ENCODE measurements around the gene TXNL1. TPM values are rescaled to one million over a fixed set of nuclear protein-coding genes. Genes with fewer than 3 reads are reported as not detected.

The TXNL1 gene
- total RNA-seq, 2 experiments from 2014 or later: 72.8 to 74.5 TPM

DNA sequence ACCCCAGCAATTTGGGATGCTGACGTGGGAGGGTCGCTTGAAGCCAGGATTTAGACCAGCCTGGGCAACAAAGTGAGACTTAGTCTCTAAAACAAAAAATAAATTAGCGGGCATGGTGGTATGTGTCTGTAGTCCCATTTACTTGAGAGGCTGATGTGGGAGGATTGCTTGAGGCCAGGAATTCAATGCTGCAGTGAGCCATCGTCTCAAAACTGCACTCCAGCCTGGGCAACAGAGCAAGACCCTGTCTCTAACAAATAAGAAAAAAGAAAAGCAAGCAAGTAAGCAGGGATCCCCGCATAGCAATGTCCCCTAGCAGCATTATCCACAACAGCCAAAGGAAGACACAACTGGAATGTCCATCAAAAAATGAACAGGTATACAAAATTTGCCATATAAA is 3.4 kb downstream of the TXNL1 start:
- ATAC-seq: no peak
- TF ChIP-seq, protein P1, sequence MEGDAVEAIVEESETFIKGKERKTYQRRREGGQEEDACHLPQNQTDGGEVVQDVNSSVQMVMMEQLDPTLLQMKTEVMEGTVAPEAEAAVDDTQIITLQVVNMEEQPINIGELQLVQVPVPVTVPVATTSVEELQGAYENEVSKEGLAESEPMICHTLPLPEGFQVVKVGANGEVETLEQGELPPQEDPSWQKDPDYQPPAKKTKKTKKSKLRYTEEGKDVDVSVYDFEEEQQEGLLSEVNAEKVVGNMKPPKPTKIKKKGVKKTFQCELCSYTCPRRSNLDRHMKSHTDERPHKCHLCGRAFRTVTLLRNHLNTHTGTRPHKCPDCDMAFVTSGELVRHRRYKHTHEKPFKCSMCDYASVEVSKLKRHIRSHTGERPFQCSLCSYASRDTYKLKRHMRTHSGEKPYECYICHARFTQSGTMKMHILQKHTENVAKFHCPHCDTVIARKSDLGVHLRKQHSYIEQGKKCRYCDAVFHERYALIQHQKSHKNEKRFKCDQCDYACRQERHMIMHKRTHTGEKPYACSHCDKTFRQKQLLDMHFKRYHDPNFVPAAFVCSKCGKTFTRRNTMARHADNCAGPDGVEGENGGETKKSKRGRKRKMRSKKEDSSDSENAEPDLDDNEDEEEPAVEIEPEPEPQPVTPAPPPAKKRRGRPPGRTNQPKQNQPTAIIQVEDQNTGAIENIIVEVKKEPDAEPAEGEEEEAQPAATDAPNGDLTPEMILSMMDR (IDR thresholded peaks at IDR 0.05): no peak
- Mint-ChIP-seq H3K4me1 (ENCODE audit: low read depth) (peaks cover 53% of the 10 kb centered on the region), H3K4me3 (no peak overlapping the region), H3K27me3 (no peaks in the 10 kb centered on the region), H3K36me3 (ENCODE audit: low read depth) (peaks cover 49% of the 10 kb centered on the region), H3K27ac (peak overlapping the region; percentile 2), H3K9me3 (no peaks in the 10 kb centered on the region)
- POLR2A ChIA-PET: no interaction called here
- CTCF ChIA-PET: no interaction called here
- intact Hi-C loops (cut with micrococcal nuclease): no loop called here
- no peak for DNase-seq

DNA sequence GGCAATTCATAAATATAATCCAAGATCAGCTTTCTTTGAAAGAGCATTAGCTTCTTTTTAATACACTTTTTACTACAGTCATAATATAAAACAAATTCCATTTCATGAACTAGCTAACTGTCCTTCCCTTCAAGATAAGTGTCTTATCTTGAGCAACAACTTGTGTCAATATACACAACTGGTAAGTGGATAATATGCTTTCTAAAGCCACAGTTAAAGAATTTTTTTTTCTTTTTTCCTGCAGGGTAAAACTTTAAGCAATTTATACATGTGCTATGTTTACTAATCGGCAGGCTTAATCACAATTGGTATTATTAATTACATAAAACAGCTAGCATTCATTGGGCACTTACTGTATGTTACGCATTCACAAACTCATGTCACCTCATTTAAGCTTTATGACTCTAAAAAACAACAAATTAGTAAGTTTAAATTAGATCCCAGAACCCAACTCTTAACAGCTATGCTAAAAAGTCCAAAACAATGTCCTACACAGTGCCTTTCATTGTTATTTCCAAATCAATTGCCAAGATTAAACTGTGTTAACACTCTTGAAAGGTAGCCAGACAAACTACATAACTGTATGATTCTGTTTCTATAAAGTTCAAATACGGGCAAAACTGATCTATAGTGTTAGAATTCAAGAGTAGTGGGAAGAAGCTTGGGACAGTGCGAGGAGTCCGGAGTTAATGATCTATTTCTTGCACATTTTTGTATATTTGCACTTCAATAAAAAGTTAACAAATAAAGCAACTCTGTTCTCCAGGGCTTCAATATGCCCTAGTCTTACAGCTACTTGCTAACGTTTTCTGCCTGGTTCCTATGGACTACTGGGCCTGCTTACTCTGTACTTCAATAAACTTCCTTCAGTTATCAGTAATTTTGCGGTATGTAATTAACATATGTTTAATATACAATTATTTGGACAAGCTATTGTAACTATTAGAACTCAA is 6.0 kb downstream of the TXNL1 start:
- intact Hi-C loops (cut with micrococcal nuclease): no loop called here
- Mint-ChIP-seq H3K4me3 (no peak overlapping the region), H3K9me3 (no peaks in the 10 kb centered on the region), H3K36me3 (ENCODE audit: low read depth) (peaks cover 52% of the 10 kb centered on the region), H3K27ac (no peak overlapping the region), H3K4me1 (ENCODE audit: low read depth) (peaks cover 65% of the 10 kb centered on the region), H3K27me3 (no peaks in the 10 kb centered on the region)
- TF ChIP-seq, protein P1 (IDR thresholded peaks at IDR 0.05): no peak
- POLR2A ChIA-PET: no interaction called here
- DNase-seq (no peak), ATAC-seq (no peak)
- CTCF ChIA-PET: interaction anchor here (0.7 kb wide), 2 partner anchors 11 to 406 kb away, joined by 3 to 4 read pairs; no protein-coding TSS in a partner anchor

DNA sequence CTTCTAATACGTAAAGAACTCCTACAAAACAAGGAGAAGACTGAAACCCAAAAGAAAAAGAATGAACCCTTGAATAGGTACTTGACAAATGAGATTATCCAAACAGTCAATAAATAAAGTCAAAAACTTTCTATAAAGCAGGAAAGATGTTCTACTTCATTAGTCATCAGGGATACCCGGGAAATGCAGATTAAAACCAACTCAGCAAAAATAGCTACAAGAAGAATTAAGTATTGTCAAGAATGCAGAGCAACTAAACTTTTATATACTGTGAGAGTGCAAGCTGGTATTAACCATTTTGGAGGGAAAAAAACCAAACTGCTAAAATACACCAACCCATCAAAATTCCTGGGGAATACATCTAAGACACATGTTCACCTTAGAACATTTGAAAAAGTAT is 10.4 kb downstream of the TXNL1 start:
- intact Hi-C loops (cut with micrococcal nuclease): no loop called here
- Mint-ChIP-seq H3K27me3 (no peaks in the 10 kb centered on the region), H3K4me1 (ENCODE audit: low read depth) (peaks cover 51% of the 10 kb centered on the region), H3K4me3 (no peak overlapping the region), H3K27ac (no peak overlapping the region), H3K9me3 (no peaks in the 10 kb centered on the region), H3K36me3 (ENCODE audit: low read depth) (peaks cover 40% of the 10 kb centered on the region)
- no peak for ATAC-seq
- no peak for DNase-seq
- POLR2A ChIA-PET: no interaction called here
- TF ChIP-seq, protein P1 (IDR thresholded peaks at IDR 0.05): no peak
- CTCF ChIA-PET: interaction anchor here (0.7 kb wide), 1 partner anchor 24 kb away, joined by 3 read pairs; the partner anchor contains the start of gene WDR7

DNA sequence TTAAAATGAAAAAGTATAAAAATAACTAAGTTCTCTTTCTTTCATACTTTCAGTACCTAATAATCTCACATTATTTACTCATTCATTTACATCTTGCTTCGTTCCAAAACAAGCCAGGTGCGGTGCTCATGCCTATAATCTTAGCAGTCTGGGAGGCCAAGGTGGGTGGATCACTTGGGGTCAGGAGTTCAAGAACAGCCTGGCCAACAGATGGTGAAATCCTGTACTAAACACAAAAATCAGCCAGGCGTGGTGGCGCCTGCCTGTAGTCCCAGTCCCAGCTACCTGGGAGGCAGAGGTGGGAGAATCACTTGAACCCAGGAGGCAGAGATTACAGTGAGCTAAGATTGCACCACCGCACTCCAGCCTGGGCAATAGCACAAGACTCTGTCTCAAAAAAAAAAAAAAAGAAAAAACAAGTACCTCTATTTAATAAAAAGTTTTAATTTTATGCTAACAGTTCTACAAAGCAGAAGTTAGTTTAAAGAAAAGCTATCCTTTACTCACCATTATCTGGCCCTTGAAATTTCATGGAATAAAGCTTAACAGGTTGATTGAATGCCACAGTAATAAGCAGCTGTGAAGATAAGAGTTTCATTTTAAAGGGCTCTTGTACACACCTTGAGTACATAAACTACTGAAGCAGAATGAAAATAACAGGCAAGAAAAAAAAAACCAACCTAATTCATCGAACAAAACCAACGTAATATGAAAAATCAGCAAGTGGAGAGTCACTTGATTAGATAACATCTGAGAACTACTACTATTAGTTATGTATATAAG is 22.5 kb downstream of the TXNL1 start:
- peaks cover 41% of the 10 kb centered on the region for H3K36me3 Mint-ChIP-seq (ENCODE audit: low read depth)
- no peak for ATAC-seq
- H3K27me3 Mint-ChIP-seq: no peaks in the 10 kb centered on the region
- H3K9me3 Mint-ChIP-seq: no peaks in the 10 kb centered on the region
- H3K4me1 Mint-ChIP-seq (ENCODE audit: low read depth): no peaks in the 10 kb centered on the region
- no peak overlapping the region for H3K4me3 Mint-ChIP-seq
- intact Hi-C loops (cut with micrococcal nuclease): no loop called here
- ChIA-PET CTCF (interaction anchor here (1.4 kb wide), 1 partner anchor 9 kb away, joined by 4 read pairs; no protein-coding TSS in a partner anchor), POLR2A (interaction anchor here (1.1 kb wide), 1 partner anchor 22 kb away, joined by 3 read pairs; no protein-coding TSS in a partner anchor)
- no peak overlapping the region for H3K27ac Mint-ChIP-seq
- DNase-seq: no peak
- TF ChIP-seq, protein P1 (IDR thresholded peaks at IDR 0.05): no peak
